ENCODE data around the gene SNX27. TPM values are rescaled to one million over a fixed set of nuclear protein-coding genes. Genes with fewer than 3 reads are reported as not detected.

The SNX27 gene
- total RNA-seq, 2 experiments from 2014 or later: 13.2 to 13.3 TPM

- DNase-seq: no peak
- H3K4me1 Mint-ChIP-seq (ENCODE audit: low read depth): peaks cover 44% of the 10 kb centered on the region
Observed at GRCh38 chr1:151624783-151625182, 12.9 kb downstream of the SNX27 start.

GRCh38 chr1:151626740-151627334 lies 15.0 kb downstream of the SNX27 start:
- CTCF ChIA-PET: no interaction called here
- DNase-seq: no peak
- H3K9me3 ChIP-seq (ENCODE audit: control insufficient read depth in 1 of 2, insufficient read depth in 1 of 2, low read length in 2 of 2): no peaks in the 10 kb centered on the region
- no peak overlapping the region for H3K27ac ChIP-seq (ENCODE audit: low read depth in 1 of 2, low read length in 2 of 2)
- H3K4me3 ChIP-seq (ENCODE audit: low read length): no peak overlapping the region
- no peak for ATAC-seq (ENCODE audit: poor library complexity)
- peaks cover 7% of the 10 kb centered on the region for H3K36me3 ChIP-seq (ENCODE audit: insufficient read depth, low read length)
- POLR2A ChIA-PET: no interaction called here
- H3K4me1 Mint-ChIP-seq (ENCODE audit: low read depth): peaks cover 27% of the 10 kb centered on the region
- TF ChIP-seq CTCF (IDR thresholded peaks at IDR 0.05): no peak
- no peaks in the 10 kb centered on the region for H3K9me3 Mint-ChIP-seq
- H3K27me3 Mint-ChIP-seq: no peaks in the 10 kb centered on the region
- H3K36me3 Mint-ChIP-seq (ENCODE audit: low read depth): peaks cover 16% of the 10 kb centered on the region
- no peak overlapping the region for H3K4me3 Mint-ChIP-seq
- intact Hi-C loops (cut with DNase I, micrococcal nuclease): no loop called here
- H3K27ac Mint-ChIP-seq: no peak overlapping the region
- H3K4me1 ChIP-seq (ENCODE audit: insufficient read depth, low read length): no peaks in the 10 kb centered on the region
- no peaks in the 10 kb centered on the region for H3K27me3 ChIP-seq (ENCODE audit: control insufficient read depth in 1 of 2, insufficient read depth in 2 of 2, low read length in 2 of 2)

More at GRCh38 chr1:151624783-151625182, 12.9 kb downstream of the SNX27 start:
- Histone ChIP-seq H3K9me3 (ENCODE audit: control insufficient read depth in 1 of 2, insufficient read depth in 1 of 2, low read length in 2 of 2) (no peaks in the 10 kb centered on the region), H3K27me3 (ENCODE audit: control insufficient read depth in 1 of 2, insufficient read depth in 2 of 2, low read length in 2 of 2) (no peaks in the 10 kb centered on the region), H3K4me3 (ENCODE audit: low read length) (no peak overlapping the region), H3K4me1 (ENCODE audit: insufficient read depth, low read length) (peaks cover 4% of the 10 kb centered on the region), H3K36me3 (ENCODE audit: insufficient read depth, low read length) (peaks cover 7% of the 10 kb centered on the region), H3K27ac (ENCODE audit: low read depth in 1 of 2, low read length in 2 of 2) (no peak overlapping the region)
- intact Hi-C loops (cut with DNase I, micrococcal nuclease): loop anchor here in 1 of 2 experiments (5.0 kb wide), 1 partner anchor 33 kb away; no protein-coding TSS in a partner anchor
- no peak for TF ChIP-seq CTCF (IDR thresholded peaks at IDR 0.05)
- H3K27me3 Mint-ChIP-seq: no peaks in the 10 kb centered on the region
- no peaks in the 10 kb centered on the region for H3K9me3 Mint-ChIP-seq
- H3K36me3 Mint-ChIP-seq (ENCODE audit: low read depth): peaks cover 19% of the 10 kb centered on the region
- H3K27ac Mint-ChIP-seq: no peak overlapping the region
- ChIA-PET POLR2A (no interaction called here), CTCF (interaction anchor here (0.6 kb wide), 1 partner anchor 134 kb away, joined by 4 read pairs; no protein-coding TSS in a partner anchor)
- no peak overlapping the region for H3K4me3 Mint-ChIP-seq
- no peak for ATAC-seq (ENCODE audit: poor library complexity)

GRCh38 chr1:151629278-151629677 lies 17.4 kb downstream of the SNX27 start:
- TF ChIP-seq CTCF (IDR thresholded peaks at IDR 0.05): no peak
- intact Hi-C loops (cut with DNase I, micrococcal nuclease): no loop called here
- no peak overlapping the region for H3K4me3 ChIP-seq (ENCODE audit: low read length)
- DNase-seq (no peak), ATAC-seq (ENCODE audit: poor library complexity) (no peak)
- no peaks in the 10 kb centered on the region for H3K9me3 Mint-ChIP-seq
- H3K4me3 Mint-ChIP-seq: no peak overlapping the region
- no peak overlapping the region for H3K27ac Mint-ChIP-seq
- H3K36me3 Mint-ChIP-seq (ENCODE audit: low read depth): peaks cover 13% of the 10 kb centered on the region
- H3K27me3 Mint-ChIP-seq: no peaks in the 10 kb centered on the region
- H3K27ac ChIP-seq (ENCODE audit: low read depth in 1 of 2, low read length in 2 of 2): no peak overlapping the region
- ChIA-PET POLR2A (no interaction called here), CTCF (interaction anchor here (1.4 kb wide), 1 partner anchor 68 kb away, joined by 3 read pairs; no protein-coding TSS in a partner anchor)
- peaks cover 30% of the 10 kb centered on the region for H3K4me1 Mint-ChIP-seq (ENCODE audit: low read depth)
- H3K9me3 ChIP-seq (ENCODE audit: control insufficient read depth in 1 of 2, insufficient read depth in 1 of 2, low read length in 2 of 2): no peaks in the 10 kb centered on the region
- H3K4me1 ChIP-seq (ENCODE audit: insufficient read depth, low read length): no peaks in the 10 kb centered on the region
- no peaks in the 10 kb centered on the region for H3K27me3 ChIP-seq (ENCODE audit: control insufficient read depth in 1 of 2, insufficient read depth in 2 of 2, low read length in 2 of 2)
- H3K36me3 ChIP-seq (ENCODE audit: insufficient read depth, low read length): peaks cover 7% of the 10 kb centered on the region

All from CD4-positive, alpha-beta T cell (primary cell).